HL-60 (cell line): Measurements from ENCODE around the gene ARID1B.

Source experiments
- DNase-seq, 2 experiments: peaks; one replicate each; pipeline ENCODE4 v3.0.0-alpha.2; 2010 to 2020; ENCODE audit warnings: low read depth in 1 of 2, low spot score in 1 of 2
- H3K27ac ChIP-seq: fragments of 250-450 bp; sonication (Bioruptor Pico); replicated peaks from 2 replicates; pipeline ENCODE4 v1.5.1; 2020; ENCODE audit warnings: mild to moderate bottlenecking, moderate library complexity
- H3K27me3 ChIP-seq: fragments of 250-450 bp; sonication (Bioruptor Pico); 2 replicates; pipeline ENCODE4 v1.5.1; 2021; ENCODE audit warnings: mild to moderate bottlenecking, moderate library complexity; ENCODE audit not compliant: insufficient read depth, poor library complexity, severe bottlenecking
- H3K4me3 ChIP-seq: replicated peaks from 2 replicates; pipeline ENCODE4 v1.5.1; 2011; ENCODE audit warnings: mild to moderate bottlenecking, control low read depth, low read length; ENCODE audit not compliant: insufficient read depth
- GABPA ChIP-seq: IDR thresholded peaks from 2 replicates; pipeline ENCODE4 v1.6.1; 2012; ENCODE audit warnings: low read depth
- POLR2AphosphoS5 ChIP-seq: IDR thresholded peaks from 2 replicates; pipeline ENCODE4 v1.6.1; 2012; ENCODE audit warnings: low read depth
- SPI1 ChIP-seq: IDR thresholded peaks from 2 replicates; pipeline ENCODE4 v1.6.1; 2012; ENCODE audit warnings: low read depth, mild to moderate bottlenecking, borderline replicate concordance
- TF ChIP-seq, protein P1 (sequence below): IDR thresholded peaks from one replicate; pipeline ENCODE4 v1.5.1; 2011; ENCODE audit warnings: low read length, control low read depth, inconsistent platforms; ENCODE audit not compliant: insufficient read depth
- TF ChIP-seq, protein P2 (sequence below): IDR thresholded peaks from 2 replicates; pipeline ENCODE4 v1.6.1; 2012; ENCODE audit warnings: low read depth; ENCODE audit not compliant: insufficient replicate concordance

Gene ARID1B

GRCh38 chr6:157232161-157232895 is 455.1 kb downstream of the ARID1B start:
- peaks cover 11% of the 10 kb centered on the region for H3K27me3 ChIP-seq
- H3K4me3 ChIP-seq: no peak overlapping the region
- DNase-seq: no peak
- H3K27ac ChIP-seq: no peak overlapping the region
- TF ChIP-seq GABPA: no peak
- TF ChIP-seq, protein P1, sequence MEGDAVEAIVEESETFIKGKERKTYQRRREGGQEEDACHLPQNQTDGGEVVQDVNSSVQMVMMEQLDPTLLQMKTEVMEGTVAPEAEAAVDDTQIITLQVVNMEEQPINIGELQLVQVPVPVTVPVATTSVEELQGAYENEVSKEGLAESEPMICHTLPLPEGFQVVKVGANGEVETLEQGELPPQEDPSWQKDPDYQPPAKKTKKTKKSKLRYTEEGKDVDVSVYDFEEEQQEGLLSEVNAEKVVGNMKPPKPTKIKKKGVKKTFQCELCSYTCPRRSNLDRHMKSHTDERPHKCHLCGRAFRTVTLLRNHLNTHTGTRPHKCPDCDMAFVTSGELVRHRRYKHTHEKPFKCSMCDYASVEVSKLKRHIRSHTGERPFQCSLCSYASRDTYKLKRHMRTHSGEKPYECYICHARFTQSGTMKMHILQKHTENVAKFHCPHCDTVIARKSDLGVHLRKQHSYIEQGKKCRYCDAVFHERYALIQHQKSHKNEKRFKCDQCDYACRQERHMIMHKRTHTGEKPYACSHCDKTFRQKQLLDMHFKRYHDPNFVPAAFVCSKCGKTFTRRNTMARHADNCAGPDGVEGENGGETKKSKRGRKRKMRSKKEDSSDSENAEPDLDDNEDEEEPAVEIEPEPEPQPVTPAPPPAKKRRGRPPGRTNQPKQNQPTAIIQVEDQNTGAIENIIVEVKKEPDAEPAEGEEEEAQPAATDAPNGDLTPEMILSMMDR: no peak
- TF ChIP-seq, protein P2, sequence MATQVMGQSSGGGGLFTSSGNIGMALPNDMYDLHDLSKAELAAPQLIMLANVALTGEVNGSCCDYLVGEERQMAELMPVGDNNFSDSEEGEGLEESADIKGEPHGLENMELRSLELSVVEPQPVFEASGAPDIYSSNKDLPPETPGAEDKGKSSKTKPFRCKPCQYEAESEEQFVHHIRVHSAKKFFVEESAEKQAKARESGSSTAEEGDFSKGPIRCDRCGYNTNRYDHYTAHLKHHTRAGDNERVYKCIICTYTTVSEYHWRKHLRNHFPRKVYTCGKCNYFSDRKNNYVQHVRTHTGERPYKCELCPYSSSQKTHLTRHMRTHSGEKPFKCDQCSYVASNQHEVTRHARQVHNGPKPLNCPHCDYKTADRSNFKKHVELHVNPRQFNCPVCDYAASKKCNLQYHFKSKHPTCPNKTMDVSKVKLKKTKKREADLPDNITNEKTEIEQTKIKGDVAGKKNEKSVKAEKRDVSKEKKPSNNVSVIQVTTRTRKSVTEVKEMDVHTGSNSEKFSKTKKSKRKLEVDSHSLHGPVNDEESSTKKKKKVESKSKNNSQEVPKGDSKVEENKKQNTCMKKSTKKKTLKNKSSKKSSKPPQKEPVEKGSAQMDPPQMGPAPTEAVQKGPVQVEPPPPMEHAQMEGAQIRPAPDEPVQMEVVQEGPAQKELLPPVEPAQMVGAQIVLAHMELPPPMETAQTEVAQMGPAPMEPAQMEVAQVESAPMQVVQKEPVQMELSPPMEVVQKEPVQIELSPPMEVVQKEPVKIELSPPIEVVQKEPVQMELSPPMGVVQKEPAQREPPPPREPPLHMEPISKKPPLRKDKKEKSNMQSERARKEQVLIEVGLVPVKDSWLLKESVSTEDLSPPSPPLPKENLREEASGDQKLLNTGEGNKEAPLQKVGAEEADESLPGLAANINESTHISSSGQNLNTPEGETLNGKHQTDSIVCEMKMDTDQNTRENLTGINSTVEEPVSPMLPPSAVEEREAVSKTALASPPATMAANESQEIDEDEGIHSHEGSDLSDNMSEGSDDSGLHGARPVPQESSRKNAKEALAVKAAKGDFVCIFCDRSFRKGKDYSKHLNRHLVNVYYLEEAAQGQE: no peak
- TF ChIP-seq SPI1: no peak
- TF ChIP-seq POLR2AphosphoS5: no peak

DNA sequence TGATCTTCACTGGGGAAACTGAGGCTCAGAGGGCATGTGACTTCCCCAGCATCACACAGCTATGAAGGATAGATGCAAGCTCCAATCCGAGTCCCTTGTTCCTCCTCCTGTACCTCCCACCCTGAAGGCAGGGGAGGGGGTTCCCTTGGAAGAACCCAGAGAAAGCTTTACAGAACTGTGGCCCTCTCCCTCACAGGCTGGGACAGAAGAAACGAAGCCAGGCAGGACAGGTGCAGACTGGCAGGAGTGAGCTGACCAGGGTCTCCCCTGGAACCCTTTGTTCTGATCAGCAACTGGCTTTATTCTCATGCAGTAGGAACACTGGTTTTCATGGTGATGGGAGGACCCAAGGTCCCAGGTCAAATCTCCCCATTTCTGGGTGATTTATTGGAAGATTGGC is 456.0 kb downstream of the ARID1B start:
- TF ChIP-seq, protein P1: no peak
- TF ChIP-seq POLR2AphosphoS5: no peak
- TF ChIP-seq, protein P2: no peak
- TF ChIP-seq GABPA: no peak
- no peak for TF ChIP-seq SPI1
- DNase-seq: no peak
- H3K4me3 ChIP-seq: no peak overlapping the region
- H3K27ac ChIP-seq: no peak overlapping the region
- peaks cover 11% of the 10 kb centered on the region for H3K27me3 ChIP-seq

GRCh38 chr6:157233686-157234085 is 456.5 kb downstream of the ARID1B start:
- DNase-seq: no peak
- TF ChIP-seq, protein P2: no peak
- TF ChIP-seq, protein P1: no peak
- TF ChIP-seq SPI1 (no peak), POLR2AphosphoS5 (no peak), GABPA (no peak)
- H3K27me3 ChIP-seq: peaks cover 11% of the 10 kb centered on the region
- no peak overlapping the region for H3K27ac ChIP-seq
- H3K4me3 ChIP-seq: no peak overlapping the region
